K562 (cell line): Measurements from ENCODE around the gene TCEAL1. TPM values are rescaled to one million over a fixed set of nuclear protein-coding genes. Genes with fewer than 3 reads are reported as not detected.

Source experiments
- ATAC-seq: fragments of 200-7000 bp; cut with Tn5 transposase; 3 replicates; pipeline ENCODE4 v1.9.1; 2020; ENCODE audit warnings: moderate library complexity
- Bru-seq: library from RNA; stranded (reverse); fragments of 400-500 nt; gene quantifications from one replicate; lab custom pipeline; 2021; lab: Mats Ljungman, UMichigan
- BruChase-seq, 2 experiments: library from RNA; stranded (reverse); fragments of 400-500 nt; gene quantifications; one replicate each; lab custom pipeline; 2021; lab: Mats Ljungman, UMichigan
- BruUV-seq: library from RNA; stranded (reverse); fragments of 400-500 nt; replicated peaks from 2 replicates; lab custom pipeline; 2021; lab: Mats Ljungman, UMichigan
- CTCF ChIA-PET: fragments of 300-600 bp; formaldehyde crosslinking; extraction: SDS; loops from one replicate; lab custom pipeline; 2021; ENCODE audit warnings: low intra/inter-chr PET ratio; lab: Yijun Ruan, JAX
- POLR2A ChIA-PET: fragments of 300-600, 350-650 bp; sonication (Branson Sonifier 250); formaldehyde crosslinking; extraction: SDS; loops from one replicate; lab custom pipeline; 2021; ENCODE audit warnings: antibody characterized with exemption, inconsistent platforms; lab: Yijun Ruan, JAX
- DNase-seq, 4 experiments: peaks; one replicate each; pipeline versions ENCODE4 v3.0.0 to v3.0.0-alpha.2; 2011 to 2018; ENCODE audit warnings: low spot score in 3 of 4, mixed read lengths in 3 of 4; ENCODE audit errors: extremely low read depth in 1 of 4
- FAIRE-seq: peaks from 2 replicates; lab custom pipeline; 2011; peaks lifted over from hg19 to GRCh38; lab: Jason Lieb, UNC
- H2AFZ ChIP-seq: 2 replicates; pipeline ENCODE4 v1.6.0; 2011; ENCODE audit warnings: low read depth, low read length, control low read depth, inconsistent platforms
- H3K27ac ChIP-seq: fragments of 200-600 bp; 3 replicates; pipeline ENCODE4 v1.8.0; 2011; ENCODE audit warnings: low read depth, mild to moderate bottlenecking, control low read depth, inconsistent platforms, low read length, moderate library complexity, mixed read lengths; ENCODE audit errors: extremely low read depth
- H3K27me3 ChIP-seq, 2 experiments: fragments of 300-600 bp in 1 of 2; 2 replicates in 1 of 2; 3 replicates in 1 of 2; pipeline versions ENCODE4 v1.6.0 to v1.8.0; 2011; ENCODE audit warnings: inconsistent platforms in 2 of 2, low read length in 2 of 2, mild to moderate bottlenecking in 1 of 2, mixed read lengths in 1 of 2, moderate library complexity in 1 of 2; ENCODE audit not compliant: control insufficient read depth in 2 of 2, insufficient read depth in 2 of 2
- H3K36me3 ChIP-seq: fragments of 300-600 bp; 3 replicates; pipeline ENCODE4 v1.8.0; 2011; ENCODE audit warnings: mild to moderate bottlenecking, low read length, inconsistent platforms; ENCODE audit not compliant: control insufficient read depth, insufficient read depth
- H3K4me1 ChIP-seq, 2 experiments: fragments of 200-600 bp in 1 of 2; replicated peaks in 1 of 2; 2 replicates in 1 of 2; 3 replicates in 1 of 2; pipeline versions ENCODE4 v1.5.1 to v1.8.0; 2011; ENCODE audit warnings: inconsistent platforms in 2 of 2, low read length in 2 of 2, mild to moderate bottlenecking in 1 of 2, mixed read lengths in 1 of 2, moderate library complexity in 1 of 2; ENCODE audit not compliant: control insufficient read depth in 2 of 2, insufficient read depth in 2 of 2
- H3K4me2 ChIP-seq: 2 replicates; pipeline ENCODE4 v1.6.1; 2011; ENCODE audit warnings: low read length, control low read depth, inconsistent platforms, mixed read lengths; ENCODE audit not compliant: insufficient read depth
- H3K4me3 ChIP-seq: fragments of 200-600 bp; sonication (generic), shearing (Covaris generic); 2 replicates; pipeline ENCODE4 v1.5.1; 2016; ENCODE audit warnings: control low read depth, inconsistent platforms
- H3K79me2 ChIP-seq: fragments of 200-600 bp; 3 replicates; pipeline ENCODE4 v1.8.0; 2011; ENCODE audit warnings: low read length, inconsistent platforms; ENCODE audit not compliant: control insufficient read depth, insufficient read depth
- H3K9ac ChIP-seq, 2 experiments: 2 replicates each; pipeline versions ENCODE4 v1.6.0 to v1.6.1; 2011; ENCODE audit warnings: low read depth in 2 of 2, low read length in 2 of 2, control low read depth in 1 of 2, inconsistent platforms in 1 of 2, mild to moderate bottlenecking in 1 of 2, mixed read lengths in 1 of 2; ENCODE audit not compliant: insufficient read depth in 1 of 2
- H3K9me1 ChIP-seq: one replicate; pipeline ENCODE4 v1.6.0; 2011; ENCODE audit warnings: inconsistent platforms, mild to moderate bottlenecking, low read length, moderate library complexity; ENCODE audit not compliant: control insufficient read depth, insufficient read depth
- H3K9me3 ChIP-seq: replicated peaks from 2 replicates; pipeline ENCODE4 v1.5.1; 2011; ENCODE audit warnings: low read depth, low read length, inconsistent platforms; ENCODE audit not compliant: control insufficient read depth, insufficient read depth
- H4K20me1 ChIP-seq: replicated peaks from 2 replicates; pipeline ENCODE4 v1.6.1; 2011; ENCODE audit warnings: low read length, inconsistent platforms, mixed read lengths; ENCODE audit not compliant: control insufficient read depth, insufficient read depth
- BHLHE40 ChIP-seq: IDR thresholded peaks from 2 replicates; pipeline ENCODE4 v1.6.1; 2011; ENCODE audit warnings: low read length, improper control_type of control experiment
- E2F8 ChIP-seq: fragments of 450-650 bp; IDR thresholded peaks from 2 replicates; pipeline ENCODE4 v1.7.1; 2018; ENCODE audit warnings: mild to moderate bottlenecking, low read depth; ENCODE audit not compliant: partially characterized antibody
- GTF2A2 ChIP-seq: IDR thresholded peaks from 2 replicates; pipeline ENCODE4 v1.6.1; 2016; ENCODE audit warnings: mild to moderate bottlenecking, missing genetic modification characterization, missing compliant biosample characterization
- TOE1 ChIP-seq, 2 experiments: fragments of 450-650 bp in 1 of 2; sonication (generic) in 1 of 2; formaldehyde crosslinking in 1 of 2; IDR thresholded peaks; 2 replicates each; pipeline versions ENCODE4 v1.7.1 to v1.8.0; 2016 to 2022; ENCODE audit warnings: borderline replicate concordance in 2 of 2, mild to moderate bottlenecking in 2 of 2, antibody characterized with exemption in 1 of 2, inconsistent platforms in 1 of 2, low read depth in 1 of 2, missing genetic modification reagents in 1 of 2, moderate library complexity in 1 of 2
- USF2 ChIP-seq: sonication (generic); formaldehyde crosslinking; IDR thresholded peaks from 2 replicates; pipeline ENCODE4 v1.5.0; 2020; ENCODE audit warnings: missing genetic modification reagents
- ZFX ChIP-seq: sonication (generic); formaldehyde crosslinking; IDR thresholded peaks from 2 replicates; pipeline ENCODE4 v1.8.0; 2022; ENCODE audit warnings: mild to moderate bottlenecking, missing genetic modification reagents, moderate library complexity
- ZNF165 ChIP-seq: fragments of 250-450 bp; sonication (Bioruptor Pico); IDR thresholded peaks from 2 replicates; pipeline ENCODE4 v1.4.0; 2020; ENCODE audit warnings: borderline replicate concordance
- WGBS: fragments of 100-300 bp; shearing (Covaris generic); methylation state at CpG from one replicate; pipeline ENCODE4 v1.1.6; 2016; ENCODE audit warnings: low coverage, mixed read lengths; ENCODE audit not compliant: insufficient coverage; ENCODE audit errors: missing lambda C conversion rate; 5-methylcytosine and 5-hydroxymethylcytosine counted together
- in situ Hi-C: fragments of 300-500 bp; cut with MboI; formaldehyde crosslinking; loops from 4 replicates; pipeline ENCODE4 v1.15.0; 2018; ENCODE audit warnings: inconsistent platforms, mixed read lengths
- intact Hi-C: fragments of 100-400 bp; cut with micrococcal nuclease; formaldehyde crosslinking; loops from 2 replicates; pipeline ENCODE4 v1.14.2; 2022
- long read RNA-seq, 3 experiments: library from polyadenylated mRNA in 2 of 3; library from RNA in 1 of 3; unstranded in 2 of 3; stranded (forward) in 1 of 3; transcript quantifications; one replicate each; pipeline ENCODE4 v2.0.0, GENCODE V29; 2019 to 2022
- polyA minus RNA-seq, 3 experiments: library from RNA; depleted of rRNA, polyadenylated mRNA; stranded (reverse); fragments of >200 nt; gene quantifications; 2 replicates each; pipeline ENCODE4 v1.2.3, GENCODE V29; 2011
- polyA plus RNA-seq, 8 experiments: library from polyadenylated mRNA; depleted of rRNA in 4 of 8; stranded (reverse) in 5 of 8; unstranded in 3 of 8; fragments of >200 nt; fragmentation: Nextera tagmentation in 2 of 8; fragmentation: Illumina TruSeq in 1 of 8; extraction: Ambion mirVana in 2 of 8; extraction: Trizol in 1 of 8; gene quantifications; 2 replicates each; pipeline versions ENCODE4 v1.2.1 to v1.2.3, GENCODE V29; 2011 to 2014; ENCODE audit warnings: inconsistent platforms in 1 of 8, missing spikeins in 1 of 8
- total RNA-seq, 7 experiments: library from RNA; depleted of rRNA in 6 of 7; stranded (reverse); fragments of >200 nt in 6 of 7; fragmentation: Illumina TruSeq in 2 of 7; extraction: Trizol in 2 of 7; gene quantifications; 2 replicates each; pipeline versions ENCODE4 v1.2.1 to v1.2.3, GENCODE V29; 2011 to 2021; ENCODE audit warnings: low replicate concordance in 1 of 7
- TF ChIP-seq, protein P1 (sequence below): fragments of 450-650 bp; IDR thresholded peaks from 2 replicates; pipeline ENCODE4 v1.6.1; 2016; ENCODE audit warnings: antibody characterized with exemption

The TCEAL1 gene, protein sequence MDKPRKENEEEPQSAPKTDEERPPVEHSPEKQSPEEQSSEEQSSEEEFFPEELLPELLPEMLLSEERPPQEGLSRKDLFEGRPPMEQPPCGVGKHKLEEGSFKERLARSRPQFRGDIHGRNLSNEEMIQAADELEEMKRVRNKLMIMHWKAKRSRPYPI
- 0.65 and 0.92 TPM in 2 replicates for total RNA-seq (2011; cell fraction: chromatin; rRNA removed; ENCODE audit: low replicate concordance)
- 0.79 TPM in 1 of 2 replicates, not detected in the other for total RNA-seq (2011; cell fraction: nucleolus; rRNA removed)
- 0.99 and 1.0 TPM in 2 replicates for total RNA-seq (2011; cell fraction: nucleoplasm; rRNA removed)
- total RNA-seq (2014; rRNA removed) (3.3 and 4.0 TPM in 2 replicates), total RNA-seq (2014; rRNA removed; fragmentation: Illumina TruSeq; extraction: Trizol) (2.8 and 3.1 TPM in 2 replicates), total RNA-seq (2015; rRNA removed; fragmentation: Illumina TruSeq; extraction: Trizol) (2.9 and 4.0 TPM in 2 replicates), total RNA-seq (2021) (2.1 and 2.5 TPM in 2 replicates), polyA plus RNA-seq (2011; rRNA removed) (1.8 and 2.8 TPM in 2 replicates), polyA plus RNA-seq (2014; fragmentation: Illumina TruSeq; extraction: Trizol) (3.4 and 4.1 TPM in 2 replicates), polyA plus RNA-seq (2014; fragmentation: Nextera tagmentation; extraction: Ambion mirVana) (1 to 10 TPM; 2.5 to 4.1 TPM), polyA plus RNA-seq (2014; rRNA removed) (3.8 and 5.3 TPM in 2 replicates), polyA minus RNA-seq (2011; rRNA and poly(A)+ RNA removed) (0.46 and 1.8 TPM in 2 replicates), Bru-seq, nascent RNA (percentile 42 among the genes with signal in this experiment), BruChase-seq, experiment 1, labeled RNA remaining after a 2-hour chase (percentile 46 among the genes with signal in this experiment), BruChase-seq, experiment 2, labeled RNA remaining after a 6-hour chase (percentile 55 among the genes with signal in this experiment)
- 1.0 and 1.6 TPM in 2 replicates for polyA plus RNA-seq (2011; cell fraction: cytosol; rRNA removed)
- polyA plus RNA-seq (2011; cell fraction: nucleus; rRNA removed), result 2.0 and 2.1 TPM in 2 replicates
- 2.1 and 2.2 TPM in 2 replicates for polyA plus RNA-seq (2012)
- polyA minus RNA-seq (2011; cell fraction: cytosol; rRNA and poly(A)+ RNA removed), result not detected in 2 replicates
- 0.54 and 0.89 TPM in 2 replicates for polyA minus RNA-seq (2011; cell fraction: nucleus; rRNA and poly(A)+ RNA removed)
- long read RNA-seq, experiment 1, partial matches to known transcripts, result 2 of 6 reads
- long read RNA-seq, experiment 1, other reads (novel, unspliced or antisense), result 3 of 6 reads
- long read RNA-seq, experiment 2, partial matches to known transcripts, result 1 of 2 reads
- long read RNA-seq, experiment 2, other reads (novel, unspliced or antisense), result 0 of 2 reads
- long read RNA-seq, experiment 3, partial matches to known transcripts, result 0 of 2 reads
- long read RNA-seq, experiment 3, other reads (novel, unspliced or antisense), result 0 of 2 reads

GRCh38 chrX:103628386-103629317, at the start of gene TCEAL1:
TSS of gene TCEAL1 (plus strand) at chrX:103628975. CDS start at chrX:103629917, 942 bp downstream.
- POLR2A ChIA-PET, result interaction anchor here (1.3 kb wide), 1 partner anchor 15 kb away, joined by 3 read pairs; no protein-coding TSS in a partner anchor
- FAIRE-seq, result no peak
- peak; percentile 67 for TF ChIP-seq BHLHE40
- TF ChIP-seq, protein P1, sequence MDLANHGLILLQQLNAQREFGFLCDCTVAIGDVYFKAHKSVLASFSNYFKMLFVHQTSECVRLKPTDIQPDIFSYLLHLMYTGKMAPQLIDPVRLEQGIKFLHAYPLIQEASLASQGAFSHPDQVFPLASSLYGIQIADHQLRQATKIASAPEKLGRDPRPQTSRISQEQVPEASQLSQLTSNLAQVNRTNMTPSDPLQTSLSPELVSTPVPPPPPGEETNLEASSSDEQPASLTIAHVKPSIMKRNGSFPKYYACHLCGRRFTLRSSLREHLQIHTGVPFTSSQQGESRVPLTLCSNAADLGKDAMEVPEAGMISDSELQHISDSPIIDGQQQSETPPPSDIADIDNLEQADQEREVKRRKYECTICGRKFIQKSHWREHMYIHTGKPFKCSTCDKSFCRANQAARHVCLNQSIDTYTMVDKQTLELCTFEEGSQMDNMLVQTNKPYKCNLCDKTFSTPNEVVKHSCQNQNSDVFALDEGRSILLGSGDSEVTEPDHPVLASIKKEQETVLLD, result no peak
- peak; percentile 50; the same call in 1 of the 2 replicates for TF ChIP-seq TOE1 (IDR thresholded peaks at IDR 0.05; ENCODE audit: borderline replicate concordance)
- no peak for TF ChIP-seq TOE1 (CRISPR knock-in tag; IDR thresholded peaks at IDR 0.05; ENCODE audit: borderline replicate concordance, low read depth)
- 0 out of 2 replicates have a peak, but pooled peaks have one; percentile 1 for TF ChIP-seq ZFX (CRISPR knock-in tag)
- peak; percentile 89 for TF ChIP-seq USF2 (CRISPR knock-in tag)
- TF ChIP-seq ZNF165, result no peak
- no peak for TF ChIP-seq E2F8
- no peak for TF ChIP-seq GTF2A2 (tag)

More at GRCh38 chrX:103628386-103629317, at the start of gene TCEAL1:
- Histone ChIP-seq H3K4me2 (peak within 1 kb of the TSS; percentile 73), H3K9ac (peak within 1 kb of the TSS; percentile 39 to 70; a peak in 3 of 4 replicates), H3K27me3 (no peaks in the 10 kb centered on the region), H3K9me1 (no peaks in the 10 kb centered on the region), H3K36me3 (no peaks in the 10 kb centered on the region), H3K4me3 (peak within 1 kb of the TSS; percentile 45), H3K4me1 (peaks cover 0 to 5% of the 10 kb centered on the region in 2 experiments; a peak in 3 of 5 replicates), H2AFZ (peak within 1 kb of the TSS; percentile 82), H3K79me2 (no peaks in the 10 kb centered on the region), H4K20me1 (no peaks in the 10 kb centered on the region), H3K9me3 (no peaks in the 10 kb centered on the region), H3K27ac (peak within 1 kb of the TSS; percentile 19; the same call in 2 of the 3 replicates)
- intact Hi-C loops (no loop called here), in situ Hi-C loops (no loop called here)
- CTCF ChIA-PET, result interaction anchor here (0.6 kb wide), 1 partner anchor 72 kb away, joined by 7 read pairs; no protein-coding TSS in a partner anchor
- ATAC-seq, result peak; percentile 54
- DNase-seq, result peak; percentile 5 to 39 (median 8)
- TSS peak; percentile 82 for BruUV-seq
- 4% methylated on average over 19 of the region's 32 CpGs for WGBS
